Astrocyte (in vitro differentiated cells and primary cell): ENCODE measurements around the gene SP3.

ENCODE experiments used
- CTCF ChIP-seq: IDR thresholded peaks from 2 replicates; pipeline ENCODE4 v1.5.1; 2011; ENCODE audit warnings: low read depth, mild to moderate bottlenecking, inconsistent platforms, low read length, moderate library complexity; ENCODE audit not compliant: insufficient read depth
- EZH2 ChIP-seq: IDR thresholded peaks from 2 replicates; pipeline ENCODE4 v1.6.1; 2012; ENCODE audit warnings: mild to moderate bottlenecking, low read length, inconsistent platforms; ENCODE audit not compliant: insufficient read depth

- TF ChIP-seq CTCF (no peak), EZH2 (no peak)
Observed at GRCh38 chr2:173990970-173991819, 26.0 kb upstream of the SP3 start.
